ENCODE measurements around the gene ITSN2. TPM values are rescaled to one million over a fixed set of nuclear protein-coding genes. Genes with fewer than 3 reads are reported as not detected.

ITSN2 gene
- total RNA-seq, 1 donor from 2014 or later, result 46.1 TPM

DNA sequence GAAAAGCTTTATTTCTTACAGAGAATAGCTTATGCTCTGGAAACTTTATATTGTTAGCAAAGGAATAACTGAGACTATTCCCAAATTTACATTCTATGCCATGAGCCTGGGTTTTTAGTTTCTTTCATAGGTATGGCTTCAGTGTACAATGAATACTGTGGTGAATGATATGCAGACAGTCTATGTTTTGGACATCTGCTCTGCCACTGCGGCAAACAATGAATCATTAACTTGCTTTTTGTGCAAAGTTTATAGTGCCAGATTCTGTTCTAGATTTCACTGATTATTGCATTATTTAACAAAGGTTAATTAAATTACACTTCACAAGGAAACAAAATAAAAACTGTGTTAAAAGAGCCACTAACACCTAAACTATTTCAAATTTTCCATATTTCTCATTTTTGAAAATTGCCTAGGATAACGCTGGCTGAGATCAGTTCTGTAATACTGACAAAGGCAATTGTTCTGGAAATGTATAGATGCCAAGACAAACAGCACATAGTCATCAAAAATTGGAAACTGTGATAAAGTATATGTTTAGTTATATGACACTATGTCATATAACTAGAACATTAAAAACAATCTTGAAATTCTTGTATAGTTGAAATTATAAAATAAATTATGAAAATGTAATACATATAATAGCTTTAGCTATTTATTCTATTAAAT is 74.7 kb downstream of the ITSN2 start:
- intact Hi-C loops (cut with DNase I), result no loop called here
- DNase-seq (ENCODE audit: low spot score), result no peak

DNA sequence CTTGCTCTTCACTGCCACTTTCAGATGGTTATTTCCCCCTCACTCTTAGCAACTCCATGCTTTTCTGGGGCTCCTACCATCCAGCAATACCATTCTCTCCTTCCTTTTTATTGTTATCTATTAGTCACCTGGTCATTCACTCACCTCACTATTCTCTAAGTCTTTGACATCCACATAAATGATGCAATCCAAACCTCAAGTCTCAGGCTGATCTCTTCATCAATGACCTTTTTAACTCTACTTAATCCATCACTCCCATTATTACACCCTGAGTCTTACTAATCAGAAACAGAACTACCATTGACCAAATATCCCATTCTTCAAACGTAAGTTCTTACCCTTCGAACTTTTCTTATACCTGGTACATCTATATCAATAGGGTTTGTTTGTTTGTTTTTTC is 79.7 kb downstream of the ITSN2 start:
- intact Hi-C loops (cut with DNase I), result no loop called here
- no peak for DNase-seq (ENCODE audit: low spot score)

DNA sequence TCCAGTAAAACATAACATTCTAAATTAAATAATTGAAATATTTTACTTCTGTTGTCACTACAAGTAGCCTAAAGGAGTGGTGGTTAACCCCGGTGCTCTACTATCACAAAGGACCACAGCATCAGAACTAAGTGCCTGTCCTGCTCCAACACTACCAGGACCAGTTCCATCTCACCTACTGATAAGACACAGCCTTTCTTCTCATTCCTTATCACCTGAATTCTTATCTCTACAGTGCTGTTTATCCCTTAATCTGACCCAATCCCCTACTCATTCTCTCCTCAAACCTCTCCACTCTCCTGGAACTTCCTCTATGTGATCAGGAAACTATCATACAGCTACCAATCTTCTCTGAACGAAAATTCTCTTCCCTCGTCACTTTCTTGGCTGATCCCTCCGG is 80.2 kb downstream of the ITSN2 start:
- no peak for DNase-seq (ENCODE audit: low spot score)
- intact Hi-C loops (cut with DNase I), result no loop called here

DNA sequence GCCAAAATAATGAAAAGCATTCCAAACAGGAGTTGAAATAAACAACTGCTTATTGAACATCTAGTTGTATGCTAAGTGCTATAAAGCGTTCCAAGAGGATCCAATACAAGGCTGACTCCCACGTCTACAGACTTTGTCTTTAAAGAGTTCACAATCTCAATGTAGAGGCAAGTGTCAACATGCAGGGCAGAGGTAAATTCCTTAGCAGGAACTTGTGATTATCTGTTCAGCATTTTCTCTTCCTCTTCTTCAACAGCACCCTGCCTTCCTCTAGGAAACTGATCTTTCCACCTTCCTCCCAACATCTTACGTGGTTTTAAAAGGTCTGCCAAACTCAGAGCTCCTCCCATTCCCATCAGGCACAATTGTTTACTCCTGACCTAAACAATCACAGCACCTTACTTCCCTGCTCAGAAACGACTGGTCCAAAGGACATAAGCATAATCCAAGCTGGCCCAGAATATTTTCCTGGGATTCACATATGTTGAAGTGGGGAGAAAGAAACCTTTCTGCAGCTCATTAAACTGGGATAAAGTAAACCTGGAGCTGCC is 83.9 kb downstream of the ITSN2 start:
- no peak for DNase-seq (ENCODE audit: low spot score)
- intact Hi-C loops (cut with DNase I), result no loop called here

DNA sequence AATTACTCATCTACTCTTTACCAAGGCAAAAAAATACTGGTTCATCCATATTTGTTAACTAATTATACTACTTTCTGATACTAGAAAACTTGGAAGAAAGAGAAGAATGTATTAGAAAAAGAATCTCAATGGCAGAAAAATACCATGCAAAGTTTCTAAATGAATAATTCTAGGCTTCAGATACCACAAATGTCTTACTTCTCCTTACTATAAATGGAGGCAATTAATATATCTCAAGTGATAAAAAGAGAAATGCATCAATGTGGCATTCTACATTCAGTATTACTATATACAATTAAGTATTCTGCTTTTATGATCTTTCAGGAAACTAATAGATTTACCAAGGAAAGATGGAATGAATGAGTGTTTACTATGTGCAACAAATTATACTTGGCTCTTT is 85.5 kb downstream of the ITSN2 start:
- intact Hi-C loops (cut with DNase I), result no loop called here
- DNase-seq (ENCODE audit: low spot score), result no peak

DNA sequence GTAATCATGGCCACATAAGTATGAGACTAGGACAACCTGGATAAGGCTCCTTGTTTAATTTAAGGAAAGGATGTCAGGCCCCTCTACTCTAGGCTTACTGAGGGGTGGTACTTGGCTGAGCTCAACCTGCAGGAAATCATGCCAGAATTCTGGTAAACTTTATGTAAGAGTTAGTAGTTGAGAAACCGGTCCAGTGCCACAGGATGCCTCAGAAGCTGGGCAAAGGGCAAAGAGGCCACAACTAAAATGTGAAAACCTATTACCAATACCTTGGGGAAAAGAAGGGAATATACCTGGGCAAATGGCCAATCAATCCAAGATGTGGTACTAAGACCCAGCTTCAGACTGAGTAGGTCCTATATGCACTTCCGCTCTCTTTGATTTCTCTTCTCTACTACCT is 86.7 kb downstream of the ITSN2 start:
- no peak for DNase-seq (ENCODE audit: low spot score)
- intact Hi-C loops (cut with DNase I), result no loop called here

DNA sequence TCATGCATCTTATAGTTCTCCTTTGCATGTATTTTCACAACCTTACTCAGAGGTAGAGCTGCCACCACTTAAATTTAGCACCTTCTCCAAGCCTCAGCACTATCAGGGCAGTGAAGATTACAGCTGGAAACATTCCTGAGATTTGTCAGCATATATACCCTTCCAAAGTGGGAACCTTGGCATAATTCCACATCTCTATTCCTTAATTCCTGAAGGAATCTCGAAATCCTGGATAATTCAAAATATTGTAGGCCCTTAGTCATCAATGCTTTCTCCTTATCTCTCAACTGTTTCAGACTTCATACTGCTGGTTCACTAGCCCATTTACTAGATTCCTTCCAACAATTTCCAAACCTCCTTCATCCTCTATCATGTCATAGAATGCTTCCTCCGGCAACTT is 87.4 kb downstream of the ITSN2 start:
- intact Hi-C loops (cut with DNase I), result no loop called here
- DNase-seq (ENCODE audit: low spot score), result no peak

DNA sequence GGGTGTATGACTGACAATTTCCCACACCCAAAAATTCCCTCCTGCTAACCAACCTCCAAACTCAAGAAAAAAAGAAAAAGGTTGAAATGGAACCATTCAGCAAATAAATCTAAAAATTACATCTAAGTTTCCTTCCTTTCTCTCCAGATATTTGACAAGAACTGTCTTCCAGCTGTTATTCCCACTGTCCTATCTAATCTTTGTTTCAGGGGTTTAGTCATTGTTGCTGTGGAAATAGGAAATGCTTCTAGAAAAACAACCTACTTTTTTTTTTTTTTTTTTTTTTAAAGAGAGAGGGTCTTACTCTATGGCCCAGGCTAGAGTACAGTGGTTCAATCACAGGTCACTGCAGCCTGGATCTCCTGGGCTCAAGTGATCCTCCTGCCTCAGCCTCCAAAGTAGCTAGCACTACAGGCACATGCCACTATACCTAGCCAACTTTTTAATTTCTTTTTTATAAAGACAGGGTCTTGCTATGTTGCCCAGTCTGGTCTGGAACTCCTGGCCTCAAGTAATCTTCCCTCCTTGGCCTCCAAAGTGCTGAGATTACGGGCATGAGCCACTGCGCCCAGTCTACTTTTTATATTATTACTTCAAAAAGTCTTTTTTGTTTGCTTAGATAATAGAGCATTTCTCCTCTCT is 88.1 kb downstream of the ITSN2 start:
- no peak for DNase-seq (ENCODE audit: low spot score)
- intact Hi-C loops (cut with DNase I), result no loop called here

DNA sequence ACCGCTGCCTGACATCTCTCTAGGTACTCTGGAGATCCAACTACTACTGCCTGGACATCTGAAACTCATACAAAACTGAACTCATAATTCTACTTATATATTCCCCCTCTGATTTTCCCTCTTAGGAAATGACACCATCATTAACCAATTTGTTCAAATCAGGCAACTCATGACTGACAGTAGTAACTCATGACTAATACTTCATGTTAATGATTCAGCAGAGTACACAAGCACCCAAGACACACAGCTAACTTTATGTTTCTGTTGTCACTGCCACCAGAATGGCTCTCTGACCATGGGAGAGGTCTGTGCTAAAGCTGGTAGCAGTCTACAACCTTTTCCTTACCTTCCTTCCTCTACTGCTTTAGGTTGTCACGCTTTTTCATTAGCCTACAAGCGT is 91.1 kb downstream of the ITSN2 start:
- intact Hi-C loops (cut with DNase I), result no loop called here

DNA sequence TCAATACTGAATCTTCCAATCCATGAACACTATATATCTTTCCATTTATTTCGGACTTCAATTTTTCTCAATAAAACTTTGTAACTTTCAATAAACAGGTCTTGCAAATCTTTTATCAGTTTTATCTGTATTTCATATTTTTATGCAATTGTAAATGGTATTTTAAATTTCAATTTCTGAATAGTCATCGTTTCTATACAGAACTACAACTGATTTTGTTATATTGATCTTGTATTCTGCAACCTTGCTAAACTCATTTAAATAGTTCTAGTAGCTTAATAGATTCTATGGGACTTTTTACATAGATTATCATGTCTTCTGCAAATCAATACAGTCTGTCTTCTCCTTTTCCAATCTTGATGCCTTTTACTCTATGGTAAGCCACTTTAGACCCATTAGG is 95.1 kb downstream of the ITSN2 start:
- intact Hi-C loops (cut with DNase I), result no loop called here
- no peak for DNase-seq (ENCODE audit: low spot score)

More for the DNA sequence above, 91.1 kb downstream of the ITSN2 start:
- no peak for DNase-seq (ENCODE audit: low spot score)

DNA sequence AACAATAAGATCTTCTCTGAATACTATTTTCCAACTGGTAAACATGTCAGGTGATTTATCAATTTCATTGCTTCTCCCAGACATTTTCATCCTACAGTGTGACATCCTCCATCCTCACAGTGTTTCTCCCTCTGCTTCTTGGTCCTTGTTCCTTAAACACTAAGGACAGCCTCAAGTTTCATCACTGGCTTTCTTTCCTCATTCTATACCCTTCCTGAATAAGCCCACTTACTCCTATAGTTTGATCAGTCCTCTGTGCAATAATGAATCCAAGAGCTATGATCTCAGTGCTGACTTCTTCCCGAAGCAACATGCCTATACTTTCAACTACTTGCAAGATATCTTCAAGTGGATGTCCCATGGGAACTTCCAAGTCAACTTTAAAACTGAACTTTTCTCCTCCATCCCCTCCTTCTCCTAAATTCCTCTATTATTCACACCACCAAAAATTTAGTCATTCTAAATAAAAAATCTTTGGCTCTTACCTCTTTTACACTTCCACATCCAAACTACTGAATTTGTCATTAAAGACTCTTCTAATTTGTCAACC is 97.8 kb downstream of the ITSN2 start:
- intact Hi-C loops (cut with DNase I), result no loop called here
- DNase-seq (ENCODE audit: low spot score), result no peak

DNA sequence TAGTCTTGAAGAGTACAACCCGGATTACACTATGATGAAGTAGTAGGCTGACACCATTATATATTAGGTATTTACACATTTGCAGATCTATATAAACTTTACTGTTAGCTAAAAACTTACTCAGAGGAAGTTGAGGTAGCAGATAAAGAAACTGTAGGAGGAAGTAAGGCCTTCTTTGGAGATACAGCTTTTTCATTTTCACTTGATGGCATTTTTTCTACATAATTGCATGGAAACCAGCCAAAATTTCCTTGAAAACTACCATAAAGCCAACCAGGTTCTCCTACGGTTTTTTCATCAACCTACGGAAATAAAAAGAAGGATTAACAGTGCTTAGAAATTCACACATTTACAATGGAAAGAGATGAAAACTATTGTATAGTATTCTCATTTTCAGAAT is 98.9 kb downstream of the ITSN2 start:
- intact Hi-C loops (cut with DNase I), result no loop called here

DNA sequence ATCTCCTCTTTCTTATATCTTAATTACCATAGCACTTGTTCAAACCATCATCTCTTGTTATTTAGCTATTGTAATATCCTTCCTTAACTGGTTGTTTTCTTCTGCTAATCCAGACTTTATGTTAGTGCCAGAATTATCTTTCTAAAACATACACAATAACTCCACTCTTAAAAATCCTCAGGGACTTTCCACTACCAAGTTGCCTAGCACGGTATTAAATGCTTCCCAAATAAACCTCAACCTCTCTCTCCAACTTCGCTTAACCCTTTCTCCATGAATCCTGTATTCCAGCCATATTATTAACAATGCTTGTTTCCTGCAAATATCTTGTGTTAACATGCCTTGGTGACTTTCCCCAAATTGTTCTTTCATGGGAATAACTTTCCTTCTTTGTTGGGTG is 101.0 kb downstream of the ITSN2 start:
- intact Hi-C loops (cut with DNase I), result no loop called here
- DNase-seq (ENCODE audit: low spot score), result no peak

More for the DNA sequence above, 98.9 kb downstream of the ITSN2 start:
- no peak for DNase-seq (ENCODE audit: low spot score)

DNA sequence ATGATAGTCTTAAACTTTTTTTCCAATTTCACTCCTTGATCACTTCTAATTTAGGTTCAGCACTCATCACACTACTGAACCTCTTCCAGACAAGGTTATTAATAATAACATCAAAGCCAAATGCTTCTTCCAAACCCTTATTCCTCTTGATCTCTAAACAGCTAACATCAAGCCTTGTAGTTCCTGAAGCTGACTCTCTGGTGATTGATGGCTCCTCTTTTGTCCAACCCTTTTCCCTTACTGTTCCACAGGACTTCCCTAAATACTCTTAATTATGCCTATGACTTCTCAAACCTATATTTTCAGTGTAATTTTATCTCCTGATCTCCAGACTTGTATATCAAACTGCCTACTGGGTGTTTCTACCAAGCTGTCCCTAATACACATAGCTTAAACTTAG is 101.6 kb downstream of the ITSN2 start:
- DNase-seq (ENCODE audit: low spot score), result no peak
- intact Hi-C loops (cut with DNase I), result no loop called here

DNA sequence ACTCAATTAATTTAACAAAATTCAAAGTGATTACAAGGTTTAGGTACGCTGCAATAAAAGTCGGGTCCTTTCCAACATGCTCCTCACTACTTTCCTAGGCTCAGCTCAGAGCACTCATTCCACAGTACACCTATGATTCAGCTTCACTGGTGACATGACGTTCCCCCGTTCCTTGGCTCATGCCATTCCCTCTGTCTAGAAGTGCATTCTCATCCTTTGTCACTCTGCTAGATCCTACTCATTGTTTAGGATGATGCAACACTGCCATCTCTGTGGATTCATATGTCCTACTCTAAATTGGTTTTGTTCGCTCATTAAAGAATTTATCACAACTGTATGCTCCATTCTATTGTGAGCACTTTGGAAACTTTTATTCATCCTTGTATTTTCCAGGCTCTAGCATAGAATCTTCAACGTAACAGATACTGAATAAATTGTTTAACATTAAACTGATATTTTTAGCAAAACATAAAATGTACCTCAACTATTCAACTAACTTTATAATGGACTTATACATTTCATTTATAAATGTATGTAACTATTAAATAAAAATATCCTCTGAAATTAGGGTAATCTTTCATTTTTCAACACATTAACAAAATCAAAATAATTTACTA is 106.9 kb downstream of the ITSN2 start:
- DNase-seq (ENCODE audit: low spot score), result no peak
- intact Hi-C loops (cut with DNase I), result no loop called here

DNA sequence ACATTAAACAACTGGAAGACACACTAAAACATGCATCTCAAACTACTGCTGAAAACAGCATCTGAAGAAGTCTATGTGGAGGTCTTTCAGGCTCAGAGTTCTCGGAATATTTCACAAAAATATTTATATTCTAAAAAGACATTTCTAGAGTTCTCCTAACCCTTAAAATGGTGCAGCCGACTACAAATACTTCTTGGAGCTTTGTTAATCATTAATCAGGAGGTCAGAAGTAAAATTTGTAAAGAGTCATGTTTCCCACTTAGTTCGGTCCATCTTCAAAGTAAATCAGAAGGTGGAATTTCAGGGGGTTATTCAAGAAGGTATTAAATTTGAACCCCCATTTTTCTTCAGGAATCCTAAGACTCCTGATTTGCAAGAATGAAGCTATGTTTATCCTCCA is 112.7 kb downstream of the ITSN2 start:
- DNase-seq (ENCODE audit: low spot score), result no peak
- intact Hi-C loops (cut with DNase I), result loop anchor here (10.0 kb wide), 1 partner anchor 47 kb away; no protein-coding TSS in a partner anchor

DNA sequence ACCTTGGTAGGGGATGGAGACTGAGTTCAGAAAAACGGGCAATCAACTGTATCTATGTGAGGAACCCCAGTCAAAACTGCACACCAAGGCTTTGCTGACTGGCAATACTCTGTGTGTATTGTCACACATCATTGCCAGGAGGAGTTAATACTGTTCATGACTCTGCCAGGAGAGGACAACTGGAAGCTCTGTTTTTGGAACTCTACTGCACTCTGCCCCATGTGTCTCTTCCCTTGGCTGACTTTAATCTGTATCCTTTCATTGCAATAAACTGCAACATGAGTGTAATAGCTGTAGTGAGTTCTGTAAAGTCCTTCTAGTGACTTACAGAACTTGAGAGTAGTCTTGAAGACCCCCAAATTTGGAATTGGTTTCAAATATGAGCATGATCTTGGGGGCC is 113.2 kb downstream of the ITSN2 start:
- DNase-seq (ENCODE audit: low spot score), result no peak
- intact Hi-C loops (cut with DNase I), result loop anchor here (10.0 kb wide), 1 partner anchor 48 kb away; no protein-coding TSS in a partner anchor

DNA sequence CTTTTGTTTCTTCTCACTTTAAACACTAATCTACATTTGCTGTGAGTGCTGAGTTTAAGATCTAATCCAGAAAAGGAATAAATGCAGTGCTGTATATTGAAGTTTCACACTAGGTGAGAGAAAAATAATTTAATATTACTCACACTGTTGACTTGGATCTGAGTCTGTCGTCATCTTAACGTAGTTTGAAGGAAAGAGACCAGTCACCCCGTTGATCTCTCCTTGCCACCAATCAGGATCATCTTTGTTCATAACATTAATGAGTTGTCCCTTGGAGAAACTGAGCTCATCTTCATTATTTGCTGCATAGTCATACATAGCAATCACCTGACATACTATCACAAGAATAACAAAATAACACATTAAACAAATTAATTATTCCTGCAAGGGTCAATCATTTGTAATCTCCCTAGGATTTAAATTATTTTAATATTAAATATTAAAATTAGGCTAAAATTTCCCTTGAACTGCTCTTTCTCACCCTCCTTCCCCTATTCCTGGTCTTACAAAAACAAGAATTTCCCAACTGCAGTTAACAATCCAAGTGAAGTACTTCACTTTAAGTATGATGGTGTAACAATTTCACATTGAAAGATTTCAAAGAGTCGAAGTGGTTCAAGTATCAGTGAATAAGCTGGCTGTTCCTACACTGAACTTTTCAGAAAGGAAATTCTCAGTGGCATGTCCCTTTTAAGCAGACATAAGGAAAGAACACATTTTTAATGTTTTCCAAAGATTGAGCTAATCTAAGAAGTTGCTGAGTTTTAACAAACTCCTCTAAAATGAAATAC is 114.2 kb downstream of the ITSN2 start:
- intact Hi-C loops (cut with DNase I), result loop anchor here (10.0 kb wide), 1 partner anchor 49 kb away; no protein-coding TSS in a partner anchor
- no peak for DNase-seq (ENCODE audit: low spot score)

DNA sequence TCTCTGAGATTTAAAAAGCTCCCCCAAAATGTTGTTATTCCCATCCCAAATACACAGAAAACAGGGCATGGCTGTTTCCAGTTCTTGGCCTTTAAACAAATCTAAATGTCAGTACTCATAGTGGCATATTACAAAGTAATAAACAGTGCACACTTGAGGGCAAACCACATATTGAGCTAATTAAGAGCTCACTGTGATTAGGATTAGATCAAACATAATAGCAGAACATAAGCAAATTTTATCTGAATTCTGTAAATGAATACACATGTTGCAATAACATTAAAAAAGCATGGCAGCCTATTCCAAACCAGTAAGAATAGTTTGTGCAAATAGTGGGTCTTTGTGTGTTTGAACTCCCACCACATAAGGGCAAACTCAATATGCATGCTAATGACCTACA is 118.8 kb downstream of the ITSN2 start:
- no peak for DNase-seq (ENCODE audit: low spot score)
- intact Hi-C loops (cut with DNase I), result loop anchor here (10.0 kb wide), 1 partner anchor 53 kb away; no protein-coding TSS in a partner anchor

DNA sequence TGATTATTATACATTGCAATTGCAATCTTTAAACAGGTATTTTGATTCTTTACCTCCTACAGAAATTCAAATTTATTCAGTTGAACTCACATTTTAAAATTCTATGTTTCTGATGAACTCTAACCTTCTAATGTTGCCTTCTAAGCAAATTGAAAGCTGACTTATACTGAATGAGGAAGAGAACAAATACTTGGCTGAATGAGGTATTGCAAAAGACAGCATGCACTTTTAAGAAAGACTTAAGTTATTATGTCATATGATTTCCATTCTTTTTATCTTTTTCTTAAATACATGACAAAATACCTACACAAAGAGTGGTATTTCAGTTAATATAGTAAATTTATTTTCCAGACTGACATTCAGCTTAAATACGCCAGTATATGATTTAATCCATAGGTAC is 120.8 kb downstream of the ITSN2 start:
- DNase-seq (ENCODE audit: low spot score), result no peak
- intact Hi-C loops (cut with DNase I), result no loop called here
